NB4 (cell line): ENCODE data around the gene TMEM94.

Experiments
- DNase-seq: peaks from one replicate; pipeline ENCODE4 v3.0.0; 2010; ENCODE audit warnings: low read depth
- H3K4me3 ChIP-seq: one replicate; pipeline ENCODE4 v1.5.1; 2011; ENCODE audit warnings: mild to moderate bottlenecking, low read depth, low read length, moderate library complexity
- CTCF ChIP-seq: IDR thresholded peaks from one replicate; pipeline ENCODE4 v1.5.1; 2012; ENCODE audit warnings: low read depth, low read length
- MAX ChIP-seq: IDR thresholded peaks from 2 replicates; pipeline ENCODE4 v1.6.1; 2011; ENCODE audit warnings: low read depth, low read length
- MYC ChIP-seq: IDR thresholded peaks from 2 replicates; pipeline ENCODE4 v1.6.1; 2011; ENCODE audit warnings: low read depth, low read length
- POLR2A ChIP-seq: IDR thresholded peaks from 2 replicates; pipeline ENCODE4 v1.6.1; 2011; ENCODE audit warnings: mild to moderate bottlenecking; ENCODE audit not compliant: insufficient read length; ENCODE audit errors: extremely low read depth

TMEM94 gene

GRCh38 chr17:75496005-75496404, 39.6 kb downstream of the TMEM94 start:
- no peak for TF ChIP-seq MAX
- TF ChIP-seq MYC = no peak
- no peak for TF ChIP-seq CTCF
- TF ChIP-seq POLR2A = no peak
- no peak overlapping the region for H3K4me3 ChIP-seq
- DNase-seq = no peak

- no peak overlapping the region for H3K4me3 ChIP-seq
- TF ChIP-seq CTCF (no peak), POLR2A (no peak), MAX (no peak), MYC (no peak)
- no peak for DNase-seq
Observed at GRCh38 chr17:75498039-75498725, 41.7 kb downstream of the TMEM94 start.

GRCh38 chr17:75498726-75499213, 42.3 kb downstream of the TMEM94 start:
- peak; percentile 22 for DNase-seq
- no peak overlapping the region for H3K4me3 ChIP-seq
- TF ChIP-seq MAX (no peak), POLR2A (no peak), CTCF (no peak), MYC (no peak)

GRCh38 chr17:75499313-75500022, 43.0 kb downstream of the TMEM94 start:
- peak; percentile 28 for DNase-seq
- no peak for TF ChIP-seq MYC
- TF ChIP-seq MAX = no peak
- TF ChIP-seq POLR2A = no peak
- no peak for TF ChIP-seq CTCF

GRCh38 chr17:75500419-75501216, 44.2 kb downstream of the TMEM94 start:
- H3K4me3 ChIP-seq = no peak overlapping the region
- no peak for DNase-seq
- TF ChIP-seq CTCF (no peak), MAX (no peak), POLR2A (no peak), MYC (no peak)

More at GRCh38 chr17:75499313-75500022, 43.0 kb downstream of the TMEM94 start:
- H3K4me3 ChIP-seq = no peak overlapping the region
